ENCODE results near the gene OSGEP. TPM values are rescaled to one million over a fixed set of nuclear protein-coding genes. Genes with fewer than 3 reads are reported as not detected.
A peak's percentile ranks its signal among the peaks of the same experiment; 100 is the strongest.

Gene OSGEP
- total RNA-seq, 1 donor from 2014 or later, result 66.0 TPM

DNA sequence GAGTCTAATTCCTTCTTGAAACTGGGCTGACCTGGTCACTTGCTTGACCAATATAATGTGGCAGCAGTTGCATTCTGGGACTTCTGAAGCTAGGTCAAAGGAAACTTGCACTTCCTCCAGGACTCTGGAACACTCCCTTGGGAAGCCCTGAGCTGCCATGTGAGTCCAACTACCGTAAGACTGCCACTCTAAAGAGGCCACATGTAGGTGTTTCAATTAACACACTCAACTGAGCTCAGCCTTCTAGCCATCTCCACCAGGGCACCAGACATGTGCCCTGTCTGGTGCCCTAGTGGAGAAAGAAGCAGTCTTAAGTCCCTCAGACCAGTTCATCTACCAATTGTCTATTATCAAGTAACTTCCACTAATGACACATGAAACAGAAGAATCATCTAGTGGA, 35.2 kb downstream of the OSGEP start:
- Mint-ChIP-seq H3K4me1 (ENCODE audit: low read depth) (peaks cover 4% of the 10 kb centered on the region), H3K36me3 (ENCODE audit: low read depth) (no peaks in the 10 kb centered on the region), H3K9me3 (no peaks in the 10 kb centered on the region), H3K4me3 (ENCODE audit: low read depth) (no peak overlapping the region), H3K27me3 (ENCODE audit: low read depth) (no peaks in the 10 kb centered on the region), H3K27ac (no peak overlapping the region)
- no peak for DNase-seq (ENCODE audit: low spot score)
- intact Hi-C loops (cut with micrococcal nuclease), result loop anchor here (5.0 kb wide), 2 partner anchors 113 to 263 kb away; partner anchors contain the start of gene RNASE4

DNA sequence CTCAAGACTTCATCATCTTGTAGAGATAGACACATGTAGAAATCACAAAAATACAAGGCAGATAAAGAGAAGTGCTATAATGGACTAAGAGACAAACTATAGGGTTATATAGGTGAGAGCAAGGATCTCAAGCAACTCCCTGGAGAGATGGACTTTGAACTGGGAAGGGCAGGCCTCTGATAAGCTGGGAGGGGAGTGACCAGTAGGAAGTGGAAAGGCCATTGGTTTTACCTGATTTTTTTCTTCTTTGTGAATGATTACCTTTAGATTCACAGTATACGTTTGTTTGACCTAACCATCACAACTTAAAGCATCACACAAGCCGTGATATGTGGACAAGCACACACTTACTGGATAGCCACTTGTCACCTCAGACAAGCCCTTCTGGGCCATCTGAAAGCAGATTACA, 36.1 kb downstream of the OSGEP start:
- H3K4me1 Mint-ChIP-seq (ENCODE audit: low read depth), result peaks cover 9% of the 10 kb centered on the region
- H3K9me3 Mint-ChIP-seq, result no peaks in the 10 kb centered on the region
- H3K27ac Mint-ChIP-seq, result no peak overlapping the region
- no peaks in the 10 kb centered on the region for H3K27me3 Mint-ChIP-seq (ENCODE audit: low read depth)
- no peak overlapping the region for H3K4me3 Mint-ChIP-seq (ENCODE audit: low read depth)
- no peak for DNase-seq (ENCODE audit: low spot score)
- no peaks in the 10 kb centered on the region for H3K36me3 Mint-ChIP-seq (ENCODE audit: low read depth)
- intact Hi-C loops (cut with micrococcal nuclease), result loop anchor here (5.0 kb wide), 2 partner anchors 114 to 264 kb away; partner anchors contain the start of gene RNASE4

DNA sequence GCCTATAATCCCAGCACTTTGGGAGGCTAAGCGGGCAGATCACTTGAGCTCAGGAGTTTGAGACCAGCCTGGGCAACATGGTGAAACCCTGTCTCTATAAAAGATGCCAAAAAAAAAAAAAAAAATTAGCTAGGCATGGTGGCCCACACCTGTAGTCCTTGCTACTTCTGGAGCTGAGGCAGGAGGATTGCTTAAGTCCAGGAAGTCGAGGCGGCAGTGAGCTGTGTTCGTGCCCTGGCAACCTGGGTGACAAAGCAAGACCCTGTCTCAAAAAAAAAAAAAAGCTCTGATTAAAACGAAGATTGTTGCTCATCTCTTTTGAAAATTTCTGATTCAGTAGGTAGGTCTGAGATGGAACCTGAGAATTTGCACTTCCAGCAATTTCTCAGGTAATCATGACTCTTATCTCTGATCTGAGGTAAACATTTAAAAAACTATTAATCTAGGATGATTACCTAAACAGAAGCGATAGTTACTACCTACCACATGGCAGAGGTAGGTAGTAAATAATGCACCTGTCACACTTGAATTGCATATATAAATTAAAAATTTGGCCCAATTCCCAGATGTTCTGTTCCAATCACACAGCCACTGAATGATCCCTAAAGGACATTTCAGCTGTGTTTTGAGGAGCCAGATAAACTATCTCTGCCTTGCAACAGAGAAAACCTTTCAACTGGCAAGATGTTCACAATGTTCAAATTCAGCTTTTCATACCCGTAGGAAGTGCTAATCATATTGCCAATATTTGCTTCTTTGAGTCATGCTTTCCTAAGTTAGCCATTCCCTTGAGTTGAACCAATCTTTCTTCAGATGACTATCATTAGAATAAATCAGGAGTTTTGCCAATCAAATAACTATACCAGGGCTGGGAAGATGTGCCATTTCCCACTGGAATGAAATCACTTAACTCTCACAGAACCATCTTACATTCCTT, 37.1 kb downstream of the OSGEP start:
- no peaks in the 10 kb centered on the region for H3K36me3 Mint-ChIP-seq (ENCODE audit: low read depth)
- no peak overlapping the region for H3K4me3 Mint-ChIP-seq (ENCODE audit: low read depth)
- peaks cover 9% of the 10 kb centered on the region for H3K4me1 Mint-ChIP-seq (ENCODE audit: low read depth)
- no peaks in the 10 kb centered on the region for H3K9me3 Mint-ChIP-seq
- H3K27ac Mint-ChIP-seq, result no peak overlapping the region
- no peak for DNase-seq (ENCODE audit: low spot score)
- intact Hi-C loops (cut with micrococcal nuclease), result loop anchor here (5.0 kb wide), 2 partner anchors 115 to 265 kb away; partner anchors contain the start of gene RNASE4
- H3K27me3 Mint-ChIP-seq (ENCODE audit: low read depth), result no peaks in the 10 kb centered on the region

DNA sequence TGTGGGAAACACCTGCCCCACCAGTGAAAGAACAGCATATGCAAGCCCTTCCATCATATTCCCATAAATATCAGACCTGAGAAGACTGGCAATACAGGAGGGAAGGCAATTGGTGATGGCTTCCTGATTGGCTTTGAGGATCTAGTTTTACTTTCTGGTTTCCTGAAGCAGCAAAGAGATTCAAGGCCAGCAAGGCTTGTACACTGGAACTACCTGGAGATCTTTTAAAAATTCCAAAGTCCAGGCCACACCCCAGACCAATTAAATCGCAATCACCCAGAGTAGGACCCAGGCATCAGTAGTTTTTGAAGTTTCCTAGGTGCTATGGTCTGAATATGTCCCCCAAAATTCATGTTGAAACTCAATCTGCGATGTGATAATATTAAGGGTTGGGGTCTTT, 38.4 kb downstream of the OSGEP start:
- H3K36me3 Mint-ChIP-seq (ENCODE audit: low read depth), result no peaks in the 10 kb centered on the region
- no peak overlapping the region for H3K27ac Mint-ChIP-seq
- no peak overlapping the region for H3K4me3 Mint-ChIP-seq (ENCODE audit: low read depth)

DNA sequence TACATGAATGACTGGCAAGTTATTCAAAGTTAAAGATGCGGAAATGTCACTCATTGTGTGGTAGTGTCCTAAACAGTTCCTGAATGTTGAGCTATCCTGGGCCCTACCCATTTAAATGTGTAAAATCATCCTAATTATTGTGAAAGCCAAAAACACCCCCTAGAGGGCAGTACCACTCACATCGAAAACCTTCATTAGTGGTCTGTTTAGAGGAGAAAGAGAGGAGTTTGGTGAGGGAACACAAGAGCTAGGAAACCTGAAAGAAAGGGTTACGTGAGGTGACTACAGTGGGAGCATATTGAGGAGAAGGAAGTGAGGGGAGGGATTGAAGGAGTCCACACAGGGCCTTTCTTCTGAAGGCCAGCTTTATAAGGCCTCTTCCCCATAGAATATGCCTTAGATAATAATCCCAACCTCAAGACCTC, 38.8 kb downstream of the OSGEP start:
- no peak overlapping the region for H3K27ac Mint-ChIP-seq
- intact Hi-C loops (cut with micrococcal nuclease), result loop anchor here (1.0 to 5.0 kb wide), 5 partner anchors 13 to 267 kb away; partner anchors contain the start of gene RNASE4
- no peak overlapping the region for H3K4me3 Mint-ChIP-seq (ENCODE audit: low read depth)
- no peaks in the 10 kb centered on the region for H3K9me3 Mint-ChIP-seq
- H3K27me3 Mint-ChIP-seq (ENCODE audit: low read depth), result no peaks in the 10 kb centered on the region
- no peaks in the 10 kb centered on the region for H3K36me3 Mint-ChIP-seq (ENCODE audit: low read depth)
- H3K4me1 Mint-ChIP-seq (ENCODE audit: low read depth), result peaks cover 21% of the 10 kb centered on the region
- DNase-seq (ENCODE audit: low spot score), result no peak

More for the DNA sequence above, 38.4 kb downstream of the OSGEP start:
- Mint-ChIP-seq H3K9me3 (no peaks in the 10 kb centered on the region), H3K27me3 (ENCODE audit: low read depth) (no peaks in the 10 kb centered on the region), H3K4me1 (ENCODE audit: low read depth) (peaks cover 18% of the 10 kb centered on the region)
- intact Hi-C loops (cut with micrococcal nuclease), result loop anchor here (5.0 kb wide), 2 partner anchors 116 to 266 kb away; partner anchors contain the start of gene RNASE4
- no peak for DNase-seq (ENCODE audit: low spot score)

DNA sequence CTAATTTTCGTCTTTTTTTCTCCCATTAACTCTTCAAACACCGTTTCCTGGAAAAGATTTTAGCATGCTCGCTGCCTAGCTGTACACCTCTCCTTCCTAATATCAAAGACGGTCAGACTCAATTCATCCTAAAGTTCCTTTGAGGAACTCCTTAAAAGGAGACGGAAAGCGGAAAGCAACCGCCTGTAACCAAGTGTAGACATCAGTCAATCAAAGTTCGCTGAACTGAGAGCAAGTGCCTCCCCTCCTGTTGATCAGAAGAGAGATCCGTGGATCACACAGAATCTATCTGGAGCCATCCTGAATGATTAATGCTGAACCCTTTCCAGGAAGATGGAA, 40.9 kb downstream of the OSGEP start:
- intact Hi-C loops (cut with micrococcal nuclease), result loop anchor here (1.0 to 2.0 kb wide), 3 partner anchors 15 to 80 kb away; partner anchors contain the start of genes CCNB1IP1 and PARP2
- Mint-ChIP-seq H3K36me3 (ENCODE audit: low read depth) (peaks cover 3% of the 10 kb centered on the region), H3K9me3 (no peaks in the 10 kb centered on the region), H3K4me1 (ENCODE audit: low read depth) (peaks cover 26% of the 10 kb centered on the region), H3K4me3 (ENCODE audit: low read depth) (peak overlapping the region; percentile 97), H3K27me3 (ENCODE audit: low read depth) (no peaks in the 10 kb centered on the region), H3K27ac (peak overlapping the region; percentile 91)
- DNase-seq (ENCODE audit: low spot score), result no peak

DNA sequence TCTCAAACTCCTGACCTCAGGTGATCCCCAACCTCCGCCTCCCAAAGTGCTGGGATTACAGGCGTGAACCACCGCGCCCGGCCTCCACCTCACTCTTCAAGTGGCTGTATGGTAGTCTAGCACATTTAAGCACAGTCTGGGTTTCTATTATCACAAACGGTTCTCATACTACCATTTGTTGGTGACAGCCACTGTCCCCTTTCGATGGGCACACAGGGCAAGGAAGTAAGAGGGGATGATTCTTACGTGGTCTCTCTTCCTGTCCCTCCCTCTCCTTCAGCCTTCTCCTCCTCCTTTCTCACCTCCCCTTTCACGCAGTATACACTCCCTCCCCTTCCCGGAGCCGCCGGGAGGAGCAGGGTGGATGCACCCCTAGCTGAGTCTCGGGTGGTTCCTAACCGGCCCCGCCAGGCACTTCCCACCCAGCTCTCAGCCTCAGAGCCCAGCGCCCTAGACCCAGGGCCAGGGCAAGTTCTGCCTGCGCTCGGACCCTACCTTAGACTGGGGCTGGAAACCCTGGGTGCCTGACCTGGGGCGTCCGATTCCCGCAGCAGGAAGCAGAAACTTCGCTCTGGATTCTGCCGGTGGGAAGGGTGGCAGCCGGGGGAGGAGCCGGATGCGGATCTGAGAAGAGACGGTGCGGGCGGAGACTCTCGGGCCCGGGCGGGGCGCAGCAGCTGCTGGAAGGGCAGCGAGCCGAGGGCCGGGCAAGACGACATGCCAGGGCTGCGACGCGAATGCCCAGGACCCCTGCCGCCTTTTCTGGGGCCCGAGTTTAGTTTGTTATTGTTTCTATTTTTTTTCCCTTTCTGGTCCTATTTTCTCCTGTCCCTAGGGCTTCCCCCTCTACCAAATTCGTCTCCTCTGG, 41.5 kb downstream of the OSGEP start, which contains the start of gene TEP1:
Gene TEP1, minus strand, starts transcription at position 626 of the 868 bp plus-strand sequence. CDS start 5,062 bp downstream, outside the sequence.
- peaks cover 26% of the 10 kb centered on the region for H3K4me1 Mint-ChIP-seq (ENCODE audit: low read depth)
- H3K36me3 Mint-ChIP-seq (ENCODE audit: low read depth), result peaks cover 6% of the 10 kb centered on the region
- peak within 1 kb of the TSS; percentile 97 for H3K4me3 Mint-ChIP-seq (ENCODE audit: low read depth)
- H3K9me3 Mint-ChIP-seq, result no peaks in the 10 kb centered on the region
- DNase-seq (ENCODE audit: low spot score), result peak; percentile 64
- peak within 1 kb of the TSS; percentile 91 for H3K27ac Mint-ChIP-seq
- intact Hi-C loops (cut with micrococcal nuclease), result loop anchor here (1.0 to 2.0 kb wide), 3 partner anchors 42 to 80 kb away; partner anchors contain the start of genes APEX1, CCNB1IP1 and PARP2
- no peaks in the 10 kb centered on the region for H3K27me3 Mint-ChIP-seq (ENCODE audit: low read depth)

DNA sequence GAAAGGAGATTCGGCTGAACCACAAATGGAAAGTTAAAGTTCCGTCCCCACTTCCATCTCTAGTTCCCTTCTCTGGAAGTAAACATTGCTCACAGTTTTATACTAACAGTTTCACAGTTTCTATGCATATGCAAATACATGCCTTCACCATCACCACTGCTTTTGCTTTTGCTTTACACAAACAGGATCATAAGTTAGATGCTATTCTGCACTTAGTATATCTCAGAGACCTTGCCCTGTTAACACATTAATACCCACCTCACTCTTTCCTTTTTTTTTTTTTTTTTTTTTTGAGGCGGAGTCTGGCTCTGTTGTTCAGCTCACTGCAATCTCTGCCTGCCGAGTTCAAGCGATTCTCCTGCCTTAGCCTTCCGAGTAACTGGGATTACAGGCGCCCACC, 42.2 kb downstream of the OSGEP start:
- Mint-ChIP-seq H3K9me3 (no peaks in the 10 kb centered on the region), H3K4me1 (ENCODE audit: low read depth) (peaks cover 28% of the 10 kb centered on the region), H3K27me3 (ENCODE audit: low read depth) (no peaks in the 10 kb centered on the region), H3K4me3 (ENCODE audit: low read depth) (peak overlapping the region; percentile 97), H3K36me3 (ENCODE audit: low read depth) (peaks cover 13% of the 10 kb centered on the region), H3K27ac (peak overlapping the region; percentile 91)
- intact Hi-C loops (cut with micrococcal nuclease), result loop anchor here (1.0 to 2.0 kb wide), 2 partner anchors 43 to 70 kb away; partner anchors contain the start of genes APEX1 and PARP2
- DNase-seq (ENCODE audit: low spot score), result no peak

DNA sequence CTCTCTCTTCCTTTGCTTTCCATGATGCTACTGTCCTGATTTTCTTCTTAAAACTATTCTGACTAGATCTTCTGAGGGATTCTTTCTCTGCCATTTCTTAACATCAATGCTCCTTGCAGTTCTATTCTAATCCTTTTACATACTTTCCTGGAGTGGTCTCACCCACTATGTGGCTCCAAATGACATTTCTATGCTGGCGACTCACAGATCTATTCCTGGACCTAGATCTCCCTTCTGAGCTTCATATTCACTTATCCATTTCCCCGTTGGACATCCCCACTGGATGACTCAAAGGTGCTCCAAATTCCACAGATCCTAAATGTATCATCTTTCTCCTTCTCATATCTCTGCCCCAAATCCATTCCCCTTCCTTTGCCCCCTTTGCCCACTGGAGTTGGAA, 45.4 kb downstream of the OSGEP start:
- Mint-ChIP-seq H3K36me3 (ENCODE audit: low read depth) (peaks cover 40% of the 10 kb centered on the region), H3K27ac (no peak overlapping the region), H3K27me3 (ENCODE audit: low read depth) (no peaks in the 10 kb centered on the region), H3K4me1 (ENCODE audit: low read depth) (peaks cover 29% of the 10 kb centered on the region), H3K9me3 (no peaks in the 10 kb centered on the region), H3K4me3 (ENCODE audit: low read depth) (no peak overlapping the region)
- no peak for DNase-seq (ENCODE audit: low spot score)
- intact Hi-C loops (cut with micrococcal nuclease), result no loop called here

DNA sequence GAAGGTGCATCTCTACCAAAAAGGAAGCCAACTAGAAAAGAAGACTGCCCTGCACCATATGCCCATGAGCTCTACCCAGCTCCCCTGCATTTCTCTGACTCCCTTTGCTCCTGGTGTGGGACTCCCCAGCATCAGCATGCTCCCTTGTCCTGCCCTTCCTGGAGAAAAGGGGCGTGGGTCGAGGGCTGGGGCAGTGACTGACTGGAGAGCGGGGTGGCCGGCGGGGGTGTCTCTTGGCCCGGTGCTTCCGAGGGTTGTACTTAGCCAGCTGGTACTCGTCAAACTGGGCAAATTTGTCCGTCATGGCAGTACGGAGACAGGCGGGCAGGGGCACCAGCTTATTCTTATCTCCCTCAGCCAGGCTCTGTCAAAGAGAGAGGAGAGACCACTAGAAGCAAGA, 51.1 kb downstream of the OSGEP start:
- H3K27ac Mint-ChIP-seq, result no peak overlapping the region
- H3K4me1 Mint-ChIP-seq (ENCODE audit: low read depth), result peaks cover 24% of the 10 kb centered on the region
- no peak for DNase-seq (ENCODE audit: low spot score)
- no peaks in the 10 kb centered on the region for H3K27me3 Mint-ChIP-seq (ENCODE audit: low read depth)
- no peak overlapping the region for H3K4me3 Mint-ChIP-seq (ENCODE audit: low read depth)
- intact Hi-C loops (cut with micrococcal nuclease), result no loop called here
- no peaks in the 10 kb centered on the region for H3K9me3 Mint-ChIP-seq
- peaks cover 75% of the 10 kb centered on the region for H3K36me3 Mint-ChIP-seq (ENCODE audit: low read depth)

DNA sequence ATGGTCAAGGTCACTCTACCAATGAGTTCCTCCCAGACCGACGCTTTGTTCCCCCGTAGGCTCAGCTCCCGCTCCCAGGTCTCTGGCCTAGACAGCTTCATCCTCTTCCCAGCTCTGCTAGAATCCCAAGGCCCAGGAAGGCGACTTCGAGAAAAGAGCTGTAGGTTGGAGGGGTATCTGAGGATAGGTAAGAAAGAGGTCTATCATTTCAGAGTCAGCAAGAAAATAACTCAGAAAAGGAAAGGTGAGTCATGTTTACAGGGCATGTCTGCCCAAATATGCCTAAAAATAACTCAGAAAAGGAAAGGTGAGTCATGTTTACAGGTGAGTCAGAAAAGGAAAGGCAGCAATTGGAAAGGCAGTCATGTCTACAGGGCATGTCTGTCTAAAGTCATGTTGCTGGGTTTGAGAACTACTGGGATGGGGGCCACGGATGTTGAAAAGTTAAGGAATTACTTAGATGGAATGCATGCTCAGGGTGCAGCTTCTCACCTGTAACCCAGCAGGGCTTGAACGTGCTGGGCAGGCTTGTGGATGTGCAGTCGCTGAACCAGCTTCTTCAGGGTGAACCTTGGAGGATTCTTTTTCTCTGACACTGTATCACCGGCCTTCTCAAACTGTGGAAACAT, 53.5 kb downstream of the OSGEP start:
- Mint-ChIP-seq H3K27me3 (ENCODE audit: low read depth) (no peaks in the 10 kb centered on the region), H3K4me3 (ENCODE audit: low read depth) (peak overlapping the region; percentile 13), H3K27ac (peak overlapping the region; percentile 75), H3K9me3 (no peaks in the 10 kb centered on the region), H3K36me3 (ENCODE audit: low read depth) (peaks cover 61% of the 10 kb centered on the region), H3K4me1 (ENCODE audit: low read depth) (peaks cover 22% of the 10 kb centered on the region)
- intact Hi-C loops (cut with micrococcal nuclease), result no loop called here
- DNase-seq (ENCODE audit: low spot score), result no peak

DNA sequence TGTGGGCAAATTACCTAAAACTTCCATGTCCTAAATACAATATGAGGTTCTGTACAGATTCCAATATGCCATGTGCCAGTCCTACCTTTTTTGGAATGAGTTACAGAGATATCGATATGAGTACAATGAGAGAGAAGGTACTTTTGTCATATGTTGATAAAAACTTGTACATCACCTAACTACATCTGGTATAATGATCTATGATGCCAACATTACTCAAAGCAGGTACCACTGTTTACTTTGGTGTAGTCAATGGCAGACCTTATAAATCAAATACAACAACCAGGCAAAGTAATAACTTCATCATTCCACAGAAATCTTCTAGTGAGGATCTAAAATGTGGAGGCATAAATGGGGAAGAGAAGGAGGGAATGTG, 54.0 kb downstream of the OSGEP start:
- DNase-seq (ENCODE audit: low spot score), result no peak
- Mint-ChIP-seq H3K9me3 (no peaks in the 10 kb centered on the region), H3K27me3 (ENCODE audit: low read depth) (no peaks in the 10 kb centered on the region), H3K27ac (peak overlapping the region; percentile 75), H3K4me3 (ENCODE audit: low read depth) (peak overlapping the region; percentile 13), H3K36me3 (ENCODE audit: low read depth) (peaks cover 63% of the 10 kb centered on the region), H3K4me1 (ENCODE audit: low read depth) (peaks cover 22% of the 10 kb centered on the region)
- intact Hi-C loops (cut with micrococcal nuclease), result no loop called here

Data from activated T-helper 2 cell treated with anti-CD3 and anti-CD28 coated beads, Interferon-gamma antibody, Interleukin-2, Interleukin-4, amounts not matched to agents 10 μg/mL and 5 μg/mL and 100 μg/mL, durations not matched to agents 14 hours and 24 hours and 36 hours (primary cell).